ENCODE results near the gene ATP8B1.

DNA sequence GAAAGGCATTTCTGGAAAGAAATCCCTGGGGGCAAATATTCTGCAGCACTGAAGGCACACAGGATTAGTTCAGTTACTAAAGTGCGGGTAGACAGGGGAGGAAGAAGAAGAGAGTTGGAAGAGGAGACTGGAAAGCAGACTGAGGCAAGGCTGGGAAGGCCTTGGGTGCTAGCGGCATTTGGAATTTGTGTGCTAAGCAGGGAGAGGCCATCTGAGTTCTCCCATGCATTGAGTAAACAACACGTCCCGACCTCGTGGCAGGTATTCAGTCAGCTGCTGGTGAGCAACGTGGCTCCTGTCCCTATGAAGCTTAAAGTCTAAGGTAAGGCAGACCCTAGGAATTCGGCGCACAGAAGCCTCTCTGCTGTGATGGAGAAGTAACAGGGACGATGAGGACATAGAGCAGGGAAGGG, 30.7 kb downstream of the ATP8B1 start:
- TF ChIP-seq, protein P1, sequence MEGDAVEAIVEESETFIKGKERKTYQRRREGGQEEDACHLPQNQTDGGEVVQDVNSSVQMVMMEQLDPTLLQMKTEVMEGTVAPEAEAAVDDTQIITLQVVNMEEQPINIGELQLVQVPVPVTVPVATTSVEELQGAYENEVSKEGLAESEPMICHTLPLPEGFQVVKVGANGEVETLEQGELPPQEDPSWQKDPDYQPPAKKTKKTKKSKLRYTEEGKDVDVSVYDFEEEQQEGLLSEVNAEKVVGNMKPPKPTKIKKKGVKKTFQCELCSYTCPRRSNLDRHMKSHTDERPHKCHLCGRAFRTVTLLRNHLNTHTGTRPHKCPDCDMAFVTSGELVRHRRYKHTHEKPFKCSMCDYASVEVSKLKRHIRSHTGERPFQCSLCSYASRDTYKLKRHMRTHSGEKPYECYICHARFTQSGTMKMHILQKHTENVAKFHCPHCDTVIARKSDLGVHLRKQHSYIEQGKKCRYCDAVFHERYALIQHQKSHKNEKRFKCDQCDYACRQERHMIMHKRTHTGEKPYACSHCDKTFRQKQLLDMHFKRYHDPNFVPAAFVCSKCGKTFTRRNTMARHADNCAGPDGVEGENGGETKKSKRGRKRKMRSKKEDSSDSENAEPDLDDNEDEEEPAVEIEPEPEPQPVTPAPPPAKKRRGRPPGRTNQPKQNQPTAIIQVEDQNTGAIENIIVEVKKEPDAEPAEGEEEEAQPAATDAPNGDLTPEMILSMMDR (IDR thresholded peaks at IDR 0.05; ENCODE audit: insufficient read depth, low read length, poor library complexity, severe bottlenecking) = no peak
- no peak for TF ChIP-seq EZH2phosphoT487 (conservative IDR thresholded peaks at IDR 0.05; ENCODE audit: low read length)

Measured in SU-DHL-6 (cell line).